Activated naive CD8-positive, alpha-beta T cell treated with anti-CD3 and anti-CD28 coated beads, Interleukin-2, amount 50 U/mL, for 24 hours (primary cell): ENCODE results near the gene PCSK2.
A peak's percentile ranks its signal among the peaks of the same experiment; 100 is the strongest.

Experiments
- ATAC-seq: fragments of 150-1000 bp; cut with Tn5 transposase; one replicate; pipeline ENCODE4 v1.10.0; 2021
- DNase-seq: peaks from one replicate; pipeline ENCODE4 v3.0.0; 2021
- H3K27ac Mint-ChIP-seq: one replicate; pipeline ENCODE4 v1.8.0; 2021; ENCODE audit warnings: mild to moderate bottlenecking, mixed read lengths
- H3K27me3 Mint-ChIP-seq: one replicate; pipeline ENCODE4 v1.8.0; 2021; ENCODE audit warnings: mixed read lengths
- H3K36me3 Mint-ChIP-seq: one replicate; pipeline ENCODE4 v1.8.0; 2021; ENCODE audit warnings: low read depth, mixed read lengths
- H3K4me1 Mint-ChIP-seq: one replicate; pipeline ENCODE4 v1.8.0; 2021; ENCODE audit warnings: mixed read lengths
- H3K4me3 Mint-ChIP-seq: one replicate; pipeline ENCODE4 v1.8.0; 2021; ENCODE audit warnings: mild to moderate bottlenecking, moderate library complexity, mixed read lengths
- H3K9me3 Mint-ChIP-seq: one replicate; pipeline ENCODE4 v1.8.0; 2021; ENCODE audit warnings: mixed read lengths

PCSK2 gene

GRCh38 chr20:17421493-17421892, 194.7 kb downstream of the PCSK2 start:
- Mint-ChIP-seq H3K9me3 (no peaks in the 10 kb centered on the region), H3K36me3 (no peaks in the 10 kb centered on the region), H3K4me3 (no peak overlapping the region), H3K4me1 (no peaks in the 10 kb centered on the region), H3K27me3 (peaks cover 5% of the 10 kb centered on the region), H3K27ac (no peak overlapping the region)
- DNase-seq = no peak
- ATAC-seq = no peak

GRCh38 chr20:17423782-17424181, 196.9 kb downstream of the PCSK2 start:
- Mint-ChIP-seq H3K4me1 (no peaks in the 10 kb centered on the region), H3K27me3 (peaks cover 5% of the 10 kb centered on the region), H3K27ac (no peak overlapping the region), H3K4me3 (no peak overlapping the region), H3K36me3 (no peaks in the 10 kb centered on the region), H3K9me3 (no peaks in the 10 kb centered on the region)
- ATAC-seq = no peak
- DNase-seq = no peak

- no peaks in the 10 kb centered on the region for H3K9me3 Mint-ChIP-seq
- DNase-seq (no peak), ATAC-seq (no peak)
- no peaks in the 10 kb centered on the region for H3K36me3 Mint-ChIP-seq
- no peak overlapping the region for H3K4me3 Mint-ChIP-seq
- H3K27me3 Mint-ChIP-seq = peaks cover 15% of the 10 kb centered on the region
- H3K27ac Mint-ChIP-seq = no peak overlapping the region
- H3K4me1 Mint-ChIP-seq = no peaks in the 10 kb centered on the region
Observed at GRCh38 chr20:17427638-17428037, 200.8 kb downstream of the PCSK2 start.

- peaks cover 21% of the 10 kb centered on the region for H3K27me3 Mint-ChIP-seq
- DNase-seq = no peak
- H3K27ac Mint-ChIP-seq = no peak overlapping the region
Observed at GRCh38 chr20:17430125-17430950, 203.5 kb downstream of the PCSK2 start.

GRCh38 chr20:17431621-17432364, 205.0 kb downstream of the PCSK2 start:
- no peak overlapping the region for H3K27ac Mint-ChIP-seq
- no peaks in the 10 kb centered on the region for H3K36me3 Mint-ChIP-seq

More at GRCh38 chr20:17430125-17430950, 203.5 kb downstream of the PCSK2 start:
- Mint-ChIP-seq H3K4me3 (no peak overlapping the region), H3K9me3 (no peaks in the 10 kb centered on the region), H3K4me1 (no peaks in the 10 kb centered on the region), H3K36me3 (no peaks in the 10 kb centered on the region)
- no peak for ATAC-seq

GRCh38 chr20:17436664-17437063, 209.8 kb downstream of the PCSK2 start:
- Mint-ChIP-seq H3K27me3 (peaks cover 11% of the 10 kb centered on the region), H3K9me3 (no peaks in the 10 kb centered on the region), H3K27ac (no peak overlapping the region), H3K4me3 (no peak overlapping the region), H3K36me3 (no peaks in the 10 kb centered on the region), H3K4me1 (no peaks in the 10 kb centered on the region)
- ATAC-seq = no peak
- no peak for DNase-seq

More at GRCh38 chr20:17431621-17432364, 205.0 kb downstream of the PCSK2 start:
- Mint-ChIP-seq H3K27me3 (peaks cover 21% of the 10 kb centered on the region), H3K4me1 (no peaks in the 10 kb centered on the region), H3K9me3 (no peaks in the 10 kb centered on the region), H3K4me3 (no peak overlapping the region)
- DNase-seq = peak; percentile 61
- no peak for ATAC-seq

- no peak for DNase-seq
- Mint-ChIP-seq H3K4me1 (no peaks in the 10 kb centered on the region), H3K9me3 (no peaks in the 10 kb centered on the region), H3K36me3 (no peaks in the 10 kb centered on the region), H3K4me3 (no peak overlapping the region), H3K27ac (no peak overlapping the region), H3K27me3 (peaks cover 12% of the 10 kb centered on the region)
- no peak for ATAC-seq
Observed at GRCh38 chr20:17437251-17437650, 210.4 kb downstream of the PCSK2 start.

GRCh38 chr20:17438436-17439039, 211.7 kb downstream of the PCSK2 start:
- DNase-seq (no peak), ATAC-seq (no peak)
- H3K4me1 Mint-ChIP-seq = no peaks in the 10 kb centered on the region
- no peak overlapping the region for H3K4me3 Mint-ChIP-seq
- H3K27ac Mint-ChIP-seq = no peak overlapping the region
- H3K27me3 Mint-ChIP-seq = peaks cover 8% of the 10 kb centered on the region
- H3K36me3 Mint-ChIP-seq = no peaks in the 10 kb centered on the region
- no peaks in the 10 kb centered on the region for H3K9me3 Mint-ChIP-seq

- no peak overlapping the region for H3K4me3 Mint-ChIP-seq
- no peak overlapping the region for H3K27ac Mint-ChIP-seq
- no peaks in the 10 kb centered on the region for H3K36me3 Mint-ChIP-seq
- DNase-seq = no peak
- no peaks in the 10 kb centered on the region for H3K9me3 Mint-ChIP-seq
- H3K27me3 Mint-ChIP-seq = peaks cover 10% of the 10 kb centered on the region
- H3K4me1 Mint-ChIP-seq = no peaks in the 10 kb centered on the region
- ATAC-seq = no peak
Observed at GRCh38 chr20:17439616-17440296, 212.9 kb downstream of the PCSK2 start.

- ATAC-seq (no peak), DNase-seq (no peak)
- no peak overlapping the region for H3K27ac Mint-ChIP-seq
- H3K36me3 Mint-ChIP-seq = no peaks in the 10 kb centered on the region
- H3K4me1 Mint-ChIP-seq = no peaks in the 10 kb centered on the region
- no peak overlapping the region for H3K4me3 Mint-ChIP-seq
- peaks cover 12% of the 10 kb centered on the region for H3K27me3 Mint-ChIP-seq
- no peaks in the 10 kb centered on the region for H3K9me3 Mint-ChIP-seq
Observed at GRCh38 chr20:17441745-17442144, 214.9 kb downstream of the PCSK2 start.

GRCh38 chr20:17442588-17442987, 215.7 kb downstream of the PCSK2 start:
- Mint-ChIP-seq H3K36me3 (no peaks in the 10 kb centered on the region), H3K9me3 (no peaks in the 10 kb centered on the region), H3K4me3 (no peak overlapping the region), H3K4me1 (no peaks in the 10 kb centered on the region), H3K27ac (no peak overlapping the region), H3K27me3 (peaks cover 12% of the 10 kb centered on the region)
- no peak for ATAC-seq
- no peak for DNase-seq

- no peak for DNase-seq
- Mint-ChIP-seq H3K27ac (no peak overlapping the region), H3K27me3 (peaks cover 12% of the 10 kb centered on the region), H3K4me1 (no peaks in the 10 kb centered on the region), H3K36me3 (no peaks in the 10 kb centered on the region), H3K4me3 (no peak overlapping the region), H3K9me3 (no peaks in the 10 kb centered on the region)
- ATAC-seq = no peak
Observed at GRCh38 chr20:17443131-17443858, 216.5 kb downstream of the PCSK2 start.

GRCh38 chr20:17444091-17444490, 217.3 kb downstream of the PCSK2 start:
- DNase-seq (no peak), ATAC-seq (no peak)
- H3K9me3 Mint-ChIP-seq = no peaks in the 10 kb centered on the region
- no peaks in the 10 kb centered on the region for H3K36me3 Mint-ChIP-seq
- no peaks in the 10 kb centered on the region for H3K4me1 Mint-ChIP-seq
- peaks cover 11% of the 10 kb centered on the region for H3K27me3 Mint-ChIP-seq
- H3K27ac Mint-ChIP-seq = no peak overlapping the region
- H3K4me3 Mint-ChIP-seq = no peak overlapping the region

GRCh38 chr20:17445543-17445942, 218.7 kb downstream of the PCSK2 start:
- peaks cover 13% of the 10 kb centered on the region for H3K27me3 Mint-ChIP-seq
- H3K4me3 Mint-ChIP-seq = no peak overlapping the region
- H3K36me3 Mint-ChIP-seq = no peaks in the 10 kb centered on the region
- no peak for ATAC-seq
- no peaks in the 10 kb centered on the region for H3K4me1 Mint-ChIP-seq
- no peaks in the 10 kb centered on the region for H3K9me3 Mint-ChIP-seq
- no peak for DNase-seq
- no peak overlapping the region for H3K27ac Mint-ChIP-seq
